Ramos (cell line): ENCODE results near the gene LNP1.
"Not testable (repeated sequence)": the region's sequence is repeated elsewhere in the genome, so short reads cannot be mapped to it uniquely, and the experiment has no call there.

ENCODE experiments used
- in situ Hi-C: fragments of 300-500 bp; cut with MboI; formaldehyde crosslinking; loops from one replicate; pipeline ENCODE4 v1.14.3; 2022; ENCODE audit warnings: low sequenced_read_pairs; ENCODE audit not compliant: unreplicated experiment

Gene LNP1

DNA sequence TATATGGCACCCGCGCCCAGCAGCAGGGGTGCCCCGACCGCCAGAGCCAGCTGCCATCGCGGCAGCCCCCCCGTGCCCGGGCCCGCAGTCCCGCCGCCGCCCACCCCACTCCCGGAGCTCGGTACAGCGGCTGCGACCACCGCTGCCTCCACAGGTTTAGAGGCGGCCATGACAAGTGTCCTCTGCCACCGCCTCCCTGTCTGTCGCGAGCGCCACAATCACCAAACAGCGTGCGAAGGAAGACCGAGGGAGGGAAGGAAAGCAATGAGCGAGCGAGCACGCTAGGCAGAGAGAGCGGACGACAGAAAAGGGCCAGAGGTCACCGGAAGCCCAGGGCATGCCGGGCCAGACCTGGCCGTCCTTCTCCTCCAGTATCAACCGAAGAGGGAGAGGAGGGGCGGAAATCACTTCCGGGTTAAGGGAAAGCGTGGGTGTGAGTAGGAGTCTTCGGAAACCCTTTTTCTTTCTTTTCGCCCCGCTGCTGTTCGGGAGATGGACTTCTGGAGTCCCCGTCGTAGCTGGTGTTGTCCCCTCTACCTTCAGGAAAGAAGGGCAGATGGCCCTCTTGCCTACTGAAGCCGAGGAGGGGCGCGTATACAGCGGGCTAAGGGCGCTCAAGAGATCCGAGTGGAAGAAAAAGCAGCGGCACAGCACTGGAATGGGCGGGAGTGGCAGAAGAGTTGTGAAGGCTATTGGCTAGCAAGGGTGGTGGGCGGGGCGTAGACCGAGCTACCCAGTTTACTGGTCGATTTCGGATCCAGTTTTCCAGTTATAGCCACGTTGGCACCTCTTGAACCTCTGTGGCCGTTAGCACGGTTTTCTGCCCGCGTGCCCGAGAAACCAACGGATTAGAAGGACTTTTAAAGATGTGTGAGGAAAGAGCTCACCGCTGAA is at the start of gene LNP1, which contains the start of gene TOMM70:
Gene LNP1, plus strand, starts transcription at position 760 of the 894 bp plus-strand sequence. CDS start 28,191 bp downstream, outside the sequence.
Gene TOMM70, minus strand, starts transcription at position 310 of the 894 bp plus-strand sequence. Its CDS starts 140 bp downstream, at position 170.
- in situ Hi-C loops: no loop called here

GRCh38 chr3:100351770-100352169 is 49.6 kb upstream of the LNP1 start:
- in situ Hi-C loops: not testable (repeated sequence)

DNA sequence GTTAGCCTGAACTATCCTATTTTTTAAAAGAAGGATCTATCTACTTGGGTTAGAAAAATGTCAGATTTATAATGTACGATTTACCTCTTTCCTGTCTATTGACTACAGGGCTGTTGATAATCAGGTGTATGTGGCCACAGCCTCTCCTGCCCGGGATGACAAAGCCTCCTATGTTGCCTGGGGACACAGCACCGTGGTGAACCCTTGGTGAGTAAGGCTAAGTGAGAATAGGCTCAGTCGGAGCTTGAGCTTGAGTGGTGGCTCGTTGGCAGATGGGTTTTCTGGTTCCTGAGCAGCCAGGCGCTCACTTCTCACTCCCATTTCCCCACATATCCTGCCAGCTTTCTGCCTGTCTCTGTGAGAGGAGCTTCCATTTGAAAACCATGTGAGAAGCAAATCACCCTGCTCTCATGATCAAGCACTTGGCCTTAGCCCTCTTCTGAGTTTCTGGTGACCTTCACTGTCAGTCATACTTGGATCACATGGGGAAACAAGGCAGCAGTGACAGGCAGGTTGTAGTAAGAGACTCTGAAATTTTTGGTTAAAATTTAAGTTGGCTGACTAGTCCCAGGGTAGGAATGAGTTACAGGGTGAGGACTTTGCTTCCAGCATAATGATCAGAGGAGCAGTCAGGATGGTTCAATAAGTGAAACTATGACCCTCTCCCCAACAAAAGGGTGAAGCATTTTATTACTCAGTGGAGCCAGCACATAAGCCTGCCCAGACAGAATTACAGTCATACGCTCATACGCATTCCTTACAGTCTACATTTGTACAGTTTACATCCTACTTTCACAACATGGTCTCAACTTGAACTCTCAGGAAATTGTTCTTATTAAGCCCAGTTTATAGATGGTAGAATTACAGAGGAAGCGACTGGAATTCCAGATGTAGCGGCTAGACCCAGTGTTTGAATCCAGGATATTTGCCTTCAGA is 48.8 kb upstream of the LNP1 start:
- in situ Hi-C loops: no loop called here

DNA sequence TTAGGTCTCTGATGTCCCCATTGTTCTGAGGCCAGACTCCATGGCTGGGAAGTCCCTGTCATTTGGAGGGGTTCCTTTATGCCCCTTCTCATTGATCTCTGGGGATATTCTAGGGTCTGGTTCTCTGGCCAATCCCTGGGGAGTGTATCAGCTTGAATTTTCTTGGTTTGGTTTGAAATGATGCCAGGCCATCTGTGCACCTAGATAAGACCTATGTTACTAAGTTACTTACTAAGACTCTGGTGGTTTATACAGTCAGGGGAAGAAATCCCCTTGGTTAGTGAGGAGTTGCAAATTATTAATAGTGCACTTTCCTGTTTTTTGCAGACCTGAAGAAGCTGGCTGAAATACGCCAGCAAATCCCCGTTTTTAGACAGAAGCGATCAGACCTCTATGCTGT is 46.5 kb upstream of the LNP1 start:
- in situ Hi-C loops: no loop called here

GRCh38 chr3:100358413-100358812 is 42.9 kb upstream of the LNP1 start:
- in situ Hi-C loops: no loop called here

DNA sequence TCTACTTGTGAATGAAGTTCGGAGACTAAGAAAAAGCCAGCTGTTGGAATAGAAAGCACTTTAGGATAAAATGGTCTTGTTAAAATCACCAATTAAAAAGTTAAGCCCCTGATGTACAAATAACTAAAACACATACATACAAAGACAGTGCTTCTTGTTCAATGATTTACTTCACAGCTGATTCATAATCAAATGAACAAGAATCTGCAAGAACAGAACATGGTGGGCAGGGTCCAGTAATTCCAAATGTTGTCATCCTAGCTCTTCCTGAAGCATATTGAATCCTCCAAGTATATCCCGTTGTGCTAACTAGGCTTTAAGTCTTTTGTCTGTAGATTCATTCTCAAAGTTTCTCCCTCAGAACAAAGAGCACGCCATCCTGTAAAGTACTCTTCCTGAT is 42.3 kb upstream of the LNP1 start:
- in situ Hi-C loops: no loop called here

GRCh38 chr3:100360757-100361496 is 40.4 kb upstream of the LNP1 start:
- in situ Hi-C loops: no loop called here

- in situ Hi-C loops: no loop called here
Measured at GRCh38 chr3:100361897-100362296, 39.4 kb upstream of the LNP1 start.

DNA sequence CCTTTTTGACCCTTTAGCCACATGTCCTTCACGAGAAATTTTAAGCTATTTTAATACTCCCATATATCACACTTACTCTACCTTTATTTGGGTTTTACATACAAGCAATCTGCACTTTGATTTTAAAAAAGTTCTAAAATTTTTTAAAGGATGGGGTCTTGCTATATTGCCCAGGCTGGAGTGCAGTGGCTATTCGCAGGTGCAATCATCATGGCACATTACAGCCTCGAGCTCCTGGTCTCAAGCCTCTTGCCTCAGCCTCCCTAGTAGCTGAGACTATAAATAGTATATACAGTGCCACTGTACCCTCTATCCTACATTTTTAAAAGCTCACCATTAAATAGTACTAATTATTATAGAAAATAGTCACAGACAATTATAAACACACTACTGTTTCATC is 36.9 kb upstream of the LNP1 start:
- in situ Hi-C loops: no loop called here

GRCh38 chr3:100366424-100366823 is 34.9 kb upstream of the LNP1 start:
- in situ Hi-C loops: no loop called here

DNA sequence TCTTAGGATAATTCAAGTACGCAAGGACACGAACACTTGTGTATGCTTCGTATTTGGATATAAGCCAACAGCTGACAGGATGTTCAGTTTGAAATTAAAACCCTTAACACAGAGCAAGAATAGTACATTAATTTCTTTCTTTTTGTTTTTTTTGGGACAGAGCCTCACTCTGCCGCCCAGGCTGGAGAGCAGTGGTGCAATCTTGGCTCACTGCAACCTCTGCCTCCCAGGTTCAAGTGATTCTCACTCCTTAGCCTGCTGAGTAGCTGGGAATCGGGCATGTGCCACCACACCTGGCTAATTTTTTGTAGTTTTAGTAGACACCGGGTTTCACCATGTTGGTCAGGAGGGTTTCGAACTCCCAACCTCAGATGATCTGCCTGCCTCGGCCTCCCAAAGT is 32.9 kb upstream of the LNP1 start:
- in situ Hi-C loops: no loop called here

DNA sequence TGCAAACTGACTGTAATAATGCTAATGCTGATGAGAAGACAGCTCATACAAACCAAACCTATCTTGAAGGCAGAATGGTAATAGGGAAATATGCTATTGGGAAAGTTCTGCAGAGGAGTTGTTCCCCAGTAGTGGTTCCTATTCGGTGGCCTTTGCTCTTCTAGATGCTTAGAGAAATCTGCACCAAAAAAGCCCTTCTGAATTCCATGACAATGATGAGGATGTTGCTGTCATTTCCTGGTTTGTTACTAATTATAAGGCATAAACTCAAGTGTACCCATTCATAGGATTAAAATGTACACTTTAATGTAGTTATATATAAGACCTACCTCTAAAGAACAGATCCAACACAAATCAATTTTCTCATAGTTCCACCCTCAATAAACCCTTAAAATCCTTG is 30.6 kb upstream of the LNP1 start:
- in situ Hi-C loops: no loop called here

DNA sequence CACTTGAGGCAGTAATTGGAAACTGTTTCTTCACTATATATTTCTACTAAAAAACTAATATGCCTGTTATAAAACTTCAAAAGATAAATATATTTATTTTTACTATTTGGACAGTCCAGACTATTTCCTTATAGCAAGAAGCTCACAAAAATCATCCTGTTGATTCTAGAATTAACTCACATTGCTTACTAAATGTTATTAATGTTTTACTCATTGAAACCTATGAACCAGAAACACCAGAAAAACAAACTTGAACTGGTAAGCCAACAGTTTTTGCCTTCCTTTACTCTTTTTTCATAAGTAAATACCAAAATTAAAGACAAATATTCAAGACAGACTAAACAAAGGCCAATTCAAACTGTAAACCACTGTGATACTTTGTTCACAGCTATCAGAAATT is 26.8 kb upstream of the LNP1 start:
- in situ Hi-C loops: no loop called here

GRCh38 chr3:100376301-100376700 is 25.0 kb upstream of the LNP1 start:
- in situ Hi-C loops: no loop called here

- in situ Hi-C loops: no loop called here
Measured at GRCh38 chr3:100384733-100385525, 16.4 kb upstream of the LNP1 start.

- in situ Hi-C loops: no loop called here
Measured at GRCh38 chr3:100386437-100387074, 14.8 kb upstream of the LNP1 start.

- in situ Hi-C loops: no loop called here
Measured at GRCh38 chr3:100389025-100389424, 12.3 kb upstream of the LNP1 start.

DNA sequence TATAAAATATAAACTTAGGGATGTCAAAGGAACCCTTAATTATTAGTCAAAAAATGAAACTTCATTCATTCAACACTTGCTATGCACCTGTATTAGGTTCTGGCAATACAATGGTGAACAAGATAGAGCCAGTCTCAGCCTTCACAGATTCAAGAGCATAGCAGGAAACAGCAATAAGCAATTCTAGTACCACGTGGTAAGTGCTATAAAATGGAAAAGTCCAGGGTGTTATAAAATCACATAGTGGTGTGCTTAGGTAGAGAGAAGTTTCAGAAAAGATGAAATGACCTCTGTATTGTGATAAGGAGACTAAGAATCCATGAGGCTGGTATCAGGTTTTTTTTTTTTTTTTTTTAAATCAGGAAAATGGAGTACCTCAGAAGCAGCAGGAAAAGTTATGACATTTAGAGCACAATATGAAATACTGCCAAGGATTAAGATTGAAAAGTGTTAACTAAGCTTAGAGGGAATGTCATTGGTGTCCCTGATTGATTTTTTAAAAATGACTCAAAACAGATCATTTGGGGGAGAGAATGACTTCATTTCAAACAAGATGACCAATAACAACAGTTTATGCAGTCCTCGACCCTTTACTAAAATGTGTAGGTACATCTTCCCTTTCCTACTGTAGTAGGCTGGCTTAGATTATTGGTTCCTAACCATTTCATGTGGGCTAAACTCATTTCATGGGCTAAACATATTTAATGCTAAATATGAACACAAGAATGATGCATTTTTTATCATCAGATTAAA is 5.5 kb upstream of the LNP1 start:
- in situ Hi-C loops: no loop called here
